ENCODE measurements around the gene SLC25A12. TPM values are rescaled to one million over a fixed set of nuclear protein-coding genes. Genes with fewer than 3 reads are reported as not detected.
"Not testable (repeated sequence)": the region's sequence is repeated elsewhere in the genome, so short reads cannot be mapped to it uniquely, and the experiment has no call there.

SLC25A12 gene
- polyA plus RNA-seq, 2 of the 4 experiments (the other 2 are of a cell fraction): 12.5 to 26.8 TPM

GRCh38 chr2:171761176-171761575 lies 132.9 kb downstream of the SLC25A12 start:
- CTCF ChIA-PET: interaction anchor here (1.7 kb wide), 1 partner anchor 220 kb away, joined by 3 read pairs; no protein-coding TSS in a partner anchor
- FAIRE-seq; H3K9me3 ChIP-seq; ATAC-seq; H3K4me3 ChIP-seq; DNase-seq (ENCODE audit: low read depth in 1 of 2, low spot score in 1 of 2); POLR2A ChIA-PET; H3K4me2 ChIP-seq; H3K4me1 ChIP-seq; H3K27ac ChIP-seq: not testable (repeated sequence)
- WGBS (ENCODE audit: missing lambda C conversion rate): 82% methylated on average over 4 of the region's 4 CpGs

DNA sequence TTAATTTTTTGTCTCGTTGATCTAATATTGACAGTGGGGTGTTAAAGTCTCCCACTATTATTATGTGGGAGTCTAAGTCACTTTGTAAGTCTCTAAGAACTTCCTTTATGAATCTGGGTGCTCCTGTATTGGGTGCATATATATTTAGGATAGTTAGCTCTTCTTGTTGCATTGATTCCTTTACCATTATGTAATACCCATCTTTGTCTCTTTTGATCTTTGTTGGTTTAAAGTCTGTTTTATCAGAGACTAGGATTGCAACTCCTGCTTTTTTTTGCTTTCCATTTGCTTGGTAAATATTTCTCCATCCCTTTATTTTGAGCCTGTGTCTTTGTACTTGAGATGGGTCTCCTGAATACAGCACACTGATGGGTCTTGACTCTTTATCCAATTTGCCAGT lies 135.3 kb downstream of the SLC25A12 start:
- POLR2A ChIA-PET, H3K4me1 ChIP-seq, CTCF ChIA-PET: not testable (repeated sequence)

GRCh38 chr2:171754254-171754939 lies 139.6 kb downstream of the SLC25A12 start:
- ATAC-seq (no peak), DNase-seq (ENCODE audit: low read depth in 1 of 2, low spot score in 1 of 2) (no peak), FAIRE-seq (no peak)
- POLR2A ChIA-PET: no interaction called here
- WGBS (ENCODE audit: missing lambda C conversion rate): 95% methylated on average over 1 of the region's 1 CpG
- Histone ChIP-seq H3K27ac (no peak overlapping the region), H3K4me2 (no peak overlapping the region), H3K9me3 (no peaks in the 10 kb centered on the region), H3K4me1 (no peaks in the 10 kb centered on the region), H3K4me3 (no peak overlapping the region)
- CTCF ChIA-PET: interaction anchor here (1.1 to 1.6 kb wide), 2 partner anchors 57 to 359 kb away, joined by 3 read pairs; no protein-coding TSS in a partner anchor
- TF ChIP-seq RAD21 (conservative IDR thresholded peaks at IDR 0.05 in 1 of 2, IDR thresholded peaks at IDR 0.05 in 1 of 2): no peak
- no peak for TF ChIP-seq MAZ (IDR thresholded peaks at IDR 0.05; ENCODE audit: borderline replicate concordance, low read depth, low read length)

More for the DNA sequence above, 135.3 kb downstream of the SLC25A12 start:
- not testable (repeated sequence) for DNase-seq (ENCODE audit: low read depth in 1 of 2, low spot score in 1 of 2); H3K27ac ChIP-seq; H3K9me3 ChIP-seq; FAIRE-seq; ATAC-seq; H3K4me3 ChIP-seq; H3K4me2 ChIP-seq
- 91% methylated on average over 1 of the region's 1 CpG for WGBS (ENCODE audit: missing lambda C conversion rate)

DNA sequence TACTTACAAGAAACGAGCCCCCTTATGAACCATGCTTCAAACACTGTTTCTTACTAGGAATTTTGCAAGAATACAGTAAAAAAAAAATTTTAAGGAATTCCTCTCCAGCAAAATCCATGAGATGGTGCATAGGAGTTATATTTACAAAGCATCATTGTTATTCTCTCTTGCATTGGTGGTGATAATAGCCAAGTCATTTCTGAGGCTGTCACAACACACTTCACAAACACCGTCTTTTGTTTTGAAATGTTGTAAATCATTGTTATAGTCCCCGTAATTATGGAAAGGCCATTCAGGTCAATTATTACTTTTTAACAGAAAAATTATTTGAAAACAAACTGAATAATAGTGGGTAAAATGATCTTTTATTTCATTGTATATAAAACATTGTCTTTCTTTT lies 146.7 kb downstream of the SLC25A12 start:
- no peak for ATAC-seq
- no peak overlapping the region for H3K4me2 ChIP-seq
- FAIRE-seq: no peak
- H3K27ac ChIP-seq: no peak overlapping the region
- CTCF ChIA-PET: no interaction called here
- H3K4me1 ChIP-seq: no peaks in the 10 kb centered on the region
- 84% methylated on average over 3 of the region's 3 CpGs for WGBS (ENCODE audit: missing lambda C conversion rate)
- POLR2A ChIA-PET: no interaction called here
- no peak for DNase-seq (ENCODE audit: low read depth in 1 of 2, low spot score in 1 of 2)
- no peak overlapping the region for H3K4me3 ChIP-seq
- no peaks in the 10 kb centered on the region for H3K9me3 ChIP-seq
- TF ChIP-seq MAZ (IDR thresholded peaks at IDR 0.05; ENCODE audit: borderline replicate concordance, low read depth, low read length) (no peak), RFX5 (IDR thresholded peaks at IDR 0.05) (no peak), HOXB13 (CRISPR knock-in tag; IDR thresholded peaks at IDR 0.05; ENCODE audit: low read depth) (no peak), E2F6 (IDR thresholded peaks at IDR 0.05; ENCODE audit: borderline replicate concordance, low read depth) (no peak)
- TF ChIP-seq, protein P1, sequence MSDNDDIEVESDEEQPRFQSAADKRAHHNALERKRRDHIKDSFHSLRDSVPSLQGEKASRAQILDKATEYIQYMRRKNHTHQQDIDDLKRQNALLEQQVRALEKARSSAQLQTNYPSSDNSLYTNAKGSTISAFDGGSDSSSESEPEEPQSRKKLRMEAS (IDR thresholded peaks at IDR 0.05): no peak

- no peaks in the 10 kb centered on the region for H3K9me3 ChIP-seq
- 82% methylated on average over 4 of the region's 4 CpGs for WGBS (ENCODE audit: missing lambda C conversion rate)
- no peak overlapping the region for H3K4me2 ChIP-seq
- DNase-seq (ENCODE audit: low read depth in 1 of 2, low spot score in 1 of 2) (no peak), ATAC-seq (no peak), FAIRE-seq (no peak)
- H3K4me3 ChIP-seq: no peak overlapping the region
- no peaks in the 10 kb centered on the region for H3K4me1 ChIP-seq
- no peak overlapping the region for H3K27ac ChIP-seq
- TF ChIP-seq SMC3 (IDR thresholded peaks at IDR 0.05) (no peak), NFE2L2 (conservative IDR thresholded peaks at IDR 0.05; ENCODE audit: low read length) (no peak), ESRRA (IDR thresholded peaks at IDR 0.05; ENCODE audit: borderline replicate concordance, low read length) (no peak), CHD4 (IDR thresholded peaks at IDR 0.05; ENCODE audit: borderline replicate concordance) (no peak), MAFK (IDR thresholded peaks at IDR 0.05; ENCODE audit: partially characterized antibody) (no peak), CBX8 (IDR thresholded peaks at IDR 0.05) (no peak), HDAC2 (IDR thresholded peaks at IDR 0.05) (no peak), JUN (IDR thresholded peaks at IDR 0.05) (no peak), RNF2 (IDR thresholded peaks at IDR 0.05; ENCODE audit: borderline replicate concordance, low read depth) (no peak), E2F6 (IDR thresholded peaks at IDR 0.05; ENCODE audit: borderline replicate concordance, low read depth) (no peak)
- TF ChIP-seq, protein P2, sequence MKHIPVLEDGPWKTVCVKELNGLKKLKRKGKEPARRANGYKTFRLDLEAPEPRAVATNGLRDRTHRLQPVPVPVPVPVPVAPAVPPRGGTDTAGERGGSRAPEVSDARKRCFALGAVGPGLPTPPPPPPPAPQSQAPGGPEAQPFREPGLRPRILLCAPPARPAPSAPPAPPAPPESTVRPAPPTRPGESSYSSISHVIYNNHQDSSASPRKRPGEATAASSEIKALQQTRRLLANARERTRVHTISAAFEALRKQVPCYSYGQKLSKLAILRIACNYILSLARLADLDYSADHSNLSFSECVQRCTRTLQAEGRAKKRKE (CRISPR knock-in tag; IDR thresholded peaks at IDR 0.05; ENCODE audit: low read depth): no peak
- TF ChIP-seq, protein P3, sequence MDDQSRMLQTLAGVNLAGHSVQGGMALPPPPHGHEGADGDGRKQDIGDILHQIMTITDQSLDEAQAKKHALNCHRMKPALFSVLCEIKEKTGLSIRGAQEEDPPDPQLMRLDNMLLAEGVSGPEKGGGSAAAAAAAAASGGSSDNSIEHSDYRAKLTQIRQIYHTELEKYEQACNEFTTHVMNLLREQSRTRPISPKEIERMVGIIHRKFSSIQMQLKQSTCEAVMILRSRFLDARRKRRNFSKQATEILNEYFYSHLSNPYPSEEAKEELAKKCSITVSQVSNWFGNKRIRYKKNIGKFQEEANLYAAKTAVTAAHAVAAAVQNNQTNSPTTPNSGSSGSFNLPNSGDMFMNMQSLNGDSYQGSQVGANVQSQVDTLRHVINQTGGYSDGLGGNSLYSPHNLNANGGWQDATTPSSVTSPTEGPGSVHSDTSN (IDR thresholded peaks at IDR 0.05): no peak
- POLR2A ChIA-PET: no interaction called here
- CTCF ChIA-PET: no interaction called here
Observed at GRCh38 chr2:171745806-171746205, 148.2 kb downstream of the SLC25A12 start.
